ENCODE data around the gene TCERG1L.
A peak's percentile ranks its signal among the peaks of the same experiment; 100 is the strongest.
"Not testable (repeated sequence)": the region's sequence is repeated elsewhere in the genome, so short reads cannot be mapped to it uniquely, and the experiment has no call there.

The TCERG1L gene

GRCh38 chr10:131311661-131312477 lies at the start of gene TCERG1L:
TCERG1L (minus strand) TSS chr10:131311721; CDS start chr10:131311635, 86 bp downstream.
- no peak for DNase-seq (ENCODE audit: low read depth)

GRCh38 chr10:131358741-131359442 lies 47.4 kb upstream of the TCERG1L start:
- DNase-seq (ENCODE audit: low read depth): no peak

DNA sequence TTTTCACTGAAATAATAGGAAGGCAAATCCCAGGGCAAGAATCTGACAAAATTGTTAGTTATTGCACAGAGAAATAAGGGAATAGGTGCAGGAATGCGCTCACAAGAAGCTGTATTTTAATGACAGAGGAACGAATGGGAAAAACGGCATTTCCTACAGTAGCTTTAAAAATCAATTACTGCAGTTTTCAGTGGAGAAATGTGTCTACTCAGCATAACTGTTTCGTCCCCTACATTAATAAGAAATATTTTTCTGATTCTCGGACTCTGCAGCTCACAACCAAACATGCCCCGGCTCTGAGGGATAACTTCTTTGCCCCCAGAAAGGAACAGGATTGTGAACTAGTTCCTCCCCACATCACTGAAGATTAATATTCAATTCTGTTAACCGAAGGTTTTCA lies 44.9 kb upstream of the TCERG1L start:
- DNase-seq (ENCODE audit: low read depth): no peak

GRCh38 chr10:131355881-131356280 lies 44.4 kb upstream of the TCERG1L start:
- DNase-seq (ENCODE audit: low read depth): no peak

- no peak for DNase-seq (ENCODE audit: low read depth)
Measured at GRCh38 chr10:131355056-131355455, 43.5 kb upstream of the TCERG1L start.

DNA sequence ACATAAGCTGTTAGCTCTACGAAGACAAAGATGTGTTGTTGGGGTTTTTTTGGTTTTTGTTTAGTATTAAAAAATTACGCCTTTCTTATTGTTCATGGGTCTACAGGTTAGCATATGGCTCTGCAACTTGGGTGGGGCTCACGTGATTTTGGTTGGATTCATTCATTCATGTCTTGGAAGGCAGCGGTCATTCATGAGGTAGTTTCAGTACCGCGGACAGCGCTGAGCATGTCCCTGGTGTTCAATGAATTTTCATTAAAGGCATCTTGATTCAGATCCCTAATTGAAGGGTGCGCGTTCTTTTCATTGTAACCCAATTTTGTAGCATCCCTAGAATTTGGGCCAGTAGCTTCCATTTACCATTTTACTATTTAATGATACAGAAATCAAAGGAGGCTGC lies 42.9 kb upstream of the TCERG1L start:
- DNase-seq (ENCODE audit: low read depth): no peak

DNA sequence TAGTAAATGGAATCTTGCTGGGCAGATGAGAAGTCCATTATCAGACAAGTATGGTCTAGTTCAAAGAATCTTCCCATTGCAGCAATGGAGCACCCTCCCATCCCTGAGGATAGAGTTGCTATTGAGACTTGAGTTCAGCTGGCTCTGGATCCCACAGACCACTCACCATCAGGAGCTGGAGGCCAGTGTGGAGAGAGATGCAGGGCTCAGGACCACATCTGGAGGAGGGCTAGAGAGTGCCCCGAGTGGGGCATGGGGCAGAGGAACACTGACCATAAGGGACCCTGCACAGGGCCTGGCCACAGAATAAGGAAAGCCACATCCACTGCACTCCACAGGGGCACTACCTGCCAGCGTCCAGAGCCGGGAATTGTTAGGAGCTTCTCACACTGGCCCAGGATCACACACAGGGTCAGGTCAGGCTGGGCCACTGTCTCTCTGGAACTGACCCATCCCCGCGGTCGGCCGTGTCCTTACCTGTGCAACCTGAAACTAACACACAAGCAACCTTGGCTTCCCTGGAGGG lies 41.3 kb upstream of the TCERG1L start:
- no peak for DNase-seq (ENCODE audit: low read depth)

DNA sequence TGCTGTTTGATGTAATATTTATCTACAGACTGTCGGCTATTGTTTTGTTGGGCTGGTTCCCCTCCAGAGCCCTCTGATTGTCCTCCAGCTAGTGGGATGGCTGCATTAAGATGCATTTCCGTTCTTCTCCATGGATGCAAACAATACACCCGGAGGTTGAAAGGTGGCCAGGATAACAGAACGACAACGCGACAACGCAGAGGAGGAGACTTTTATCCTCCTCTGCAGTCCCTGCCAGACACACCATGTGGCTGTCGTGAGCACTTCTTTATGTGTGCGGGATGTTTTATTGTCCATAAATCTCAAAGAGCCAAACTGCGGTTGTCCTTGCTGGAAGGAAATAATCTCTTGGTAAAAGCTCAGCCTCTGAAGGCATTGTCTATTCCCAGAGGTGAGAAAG lies 39.1 kb upstream of the TCERG1L start:
- DNase-seq (ENCODE audit: low read depth): no peak

DNA sequence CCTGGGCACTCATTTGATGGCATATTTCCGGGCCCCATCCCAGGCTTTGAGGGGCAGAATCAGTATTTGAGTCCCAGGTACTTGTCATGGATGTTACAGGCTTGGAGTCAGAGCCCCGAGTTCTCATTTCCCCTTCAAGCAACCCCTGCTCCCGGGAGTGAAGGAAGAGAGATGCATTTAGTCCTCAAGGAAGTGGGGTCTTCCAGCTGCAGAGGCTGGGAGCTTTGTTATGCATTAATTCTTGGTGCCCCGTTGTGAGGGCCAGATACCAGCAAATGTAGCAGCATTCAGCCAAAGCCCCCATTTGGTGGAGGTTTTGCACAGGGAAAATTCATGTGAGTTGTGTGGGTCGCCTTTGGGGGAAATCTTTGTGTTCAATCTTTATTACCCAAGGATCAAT lies 38.7 kb upstream of the TCERG1L start:
- DNase-seq (ENCODE audit: low read depth): no peak

- no peak for DNase-seq (ENCODE audit: low read depth)
Measured at GRCh38 chr10:131346456-131346855, 34.9 kb upstream of the TCERG1L start.

DNA sequence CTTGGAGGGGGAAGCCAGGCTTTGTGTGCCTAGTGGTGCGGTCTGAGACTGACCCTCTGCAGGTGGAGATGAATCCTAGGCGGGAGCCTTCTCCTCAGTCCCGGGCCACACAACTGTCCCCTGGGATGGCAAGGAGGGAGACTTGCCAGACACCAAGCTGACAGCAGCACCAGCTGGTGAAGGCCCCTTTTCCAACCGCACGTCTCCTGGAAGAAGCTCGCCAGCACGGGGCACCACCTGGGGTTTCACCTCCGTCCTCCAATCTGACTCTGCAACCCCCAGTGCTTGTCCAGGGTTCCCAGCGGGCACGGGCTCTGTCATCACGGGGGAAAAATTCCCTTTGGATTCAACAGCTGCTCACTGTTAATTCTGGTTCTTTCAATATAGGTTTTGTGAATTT lies 34.2 kb upstream of the TCERG1L start:
- DNase-seq (ENCODE audit: low read depth): no peak

DNA sequence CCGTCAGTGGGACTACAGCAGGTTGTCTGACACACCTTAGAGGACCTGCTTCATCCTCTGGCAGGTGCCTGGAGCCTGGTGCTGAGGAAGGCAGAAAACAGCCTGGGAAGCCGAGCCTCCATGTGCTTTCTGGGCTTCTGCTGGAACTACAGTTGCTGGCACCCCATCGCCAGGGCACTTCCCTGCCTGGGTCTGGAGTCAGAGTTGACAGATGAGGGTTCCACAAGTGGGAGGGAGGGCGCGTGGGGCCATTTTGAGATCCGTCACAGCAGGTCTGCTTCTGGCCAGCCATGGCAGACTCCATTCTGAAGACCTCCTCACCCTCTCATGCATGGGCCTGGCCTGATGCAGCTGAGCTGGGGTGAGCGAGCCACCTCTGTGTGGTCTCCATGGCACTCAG lies 33.2 kb upstream of the TCERG1L start:
- no peak for DNase-seq (ENCODE audit: low read depth)

- no peak for DNase-seq (ENCODE audit: low read depth)
Measured at GRCh38 chr10:131337741-131338140, 26.2 kb upstream of the TCERG1L start.

DNA sequence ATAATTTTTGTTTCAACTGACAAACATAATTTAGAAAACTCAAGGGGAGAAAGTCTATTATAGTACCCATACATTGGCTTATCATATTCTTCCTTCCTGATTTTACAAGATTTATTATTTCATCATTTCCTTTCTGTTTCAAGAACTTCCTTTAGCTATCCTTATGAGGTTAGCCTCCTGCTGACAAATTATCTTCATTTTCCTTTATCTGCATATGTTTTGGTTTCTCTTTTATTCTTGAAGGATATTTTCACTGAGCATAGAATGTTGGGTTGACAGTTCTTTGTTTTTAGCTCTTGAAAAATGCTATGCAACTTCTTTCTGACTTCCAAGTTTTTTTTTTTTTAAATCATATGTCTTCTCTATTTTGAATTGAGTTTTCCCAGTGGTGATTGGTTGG lies 21.3 kb upstream of the TCERG1L start:
- no peak for DNase-seq (ENCODE audit: low read depth)

GRCh38 chr10:131323880-131324279 lies 12.4 kb upstream of the TCERG1L start:
- DNase-seq (ENCODE audit: low read depth): no peak

GRCh38 chr10:131323025-131323424 lies 11.5 kb upstream of the TCERG1L start:
- DNase-seq (ENCODE audit: low read depth): no peak

- not testable (repeated sequence) for DNase-seq (ENCODE audit: low read depth)
Measured at GRCh38 chr10:131322575-131322974, 11.1 kb upstream of the TCERG1L start.

GRCh38 chr10:131320860-131321604 lies 9.5 kb upstream of the TCERG1L start:
- no peak for DNase-seq (ENCODE audit: low read depth)

DNA sequence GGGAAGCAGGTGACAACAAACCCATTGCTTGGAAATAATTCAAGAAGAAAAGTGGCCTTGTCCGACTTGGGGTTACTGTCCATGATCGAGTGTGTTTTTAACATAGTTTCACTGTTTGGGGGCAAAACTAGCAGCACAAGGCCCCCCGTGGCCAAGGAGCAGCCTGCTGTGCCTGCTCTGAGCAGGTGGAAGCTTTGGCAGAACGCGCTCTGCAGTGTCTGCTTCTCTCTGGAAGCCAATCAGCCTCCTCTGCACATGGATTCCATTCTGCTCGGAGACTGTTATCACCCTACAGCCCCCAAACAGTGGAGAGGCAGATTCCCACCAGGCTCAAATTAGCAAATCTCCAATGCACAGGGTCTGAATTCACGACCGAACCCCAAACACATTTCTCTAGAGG lies 7.3 kb upstream of the TCERG1L start:
- DNase-seq (ENCODE audit: low read depth): no peak

DNA sequence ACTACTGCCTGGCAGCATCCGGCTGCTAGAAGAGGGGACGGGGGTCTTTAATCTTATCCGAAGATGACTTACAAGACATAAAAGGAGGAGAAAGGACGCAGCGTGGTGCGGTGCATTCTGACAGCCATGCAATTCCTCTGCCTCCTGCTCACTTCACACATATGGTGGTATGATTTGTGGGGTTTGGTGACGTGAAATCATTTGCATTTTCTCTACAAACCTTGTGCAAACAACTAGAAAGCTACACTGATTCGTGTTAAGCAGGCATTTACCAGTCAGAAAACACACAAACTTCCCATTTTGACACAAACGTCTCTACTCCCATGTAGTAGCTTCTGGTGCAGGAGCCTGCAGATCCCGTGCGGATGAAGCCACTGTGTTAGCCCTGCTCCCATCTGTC lies 6.8 kb upstream of the TCERG1L start:
- no peak for DNase-seq (ENCODE audit: low read depth)

DNA sequence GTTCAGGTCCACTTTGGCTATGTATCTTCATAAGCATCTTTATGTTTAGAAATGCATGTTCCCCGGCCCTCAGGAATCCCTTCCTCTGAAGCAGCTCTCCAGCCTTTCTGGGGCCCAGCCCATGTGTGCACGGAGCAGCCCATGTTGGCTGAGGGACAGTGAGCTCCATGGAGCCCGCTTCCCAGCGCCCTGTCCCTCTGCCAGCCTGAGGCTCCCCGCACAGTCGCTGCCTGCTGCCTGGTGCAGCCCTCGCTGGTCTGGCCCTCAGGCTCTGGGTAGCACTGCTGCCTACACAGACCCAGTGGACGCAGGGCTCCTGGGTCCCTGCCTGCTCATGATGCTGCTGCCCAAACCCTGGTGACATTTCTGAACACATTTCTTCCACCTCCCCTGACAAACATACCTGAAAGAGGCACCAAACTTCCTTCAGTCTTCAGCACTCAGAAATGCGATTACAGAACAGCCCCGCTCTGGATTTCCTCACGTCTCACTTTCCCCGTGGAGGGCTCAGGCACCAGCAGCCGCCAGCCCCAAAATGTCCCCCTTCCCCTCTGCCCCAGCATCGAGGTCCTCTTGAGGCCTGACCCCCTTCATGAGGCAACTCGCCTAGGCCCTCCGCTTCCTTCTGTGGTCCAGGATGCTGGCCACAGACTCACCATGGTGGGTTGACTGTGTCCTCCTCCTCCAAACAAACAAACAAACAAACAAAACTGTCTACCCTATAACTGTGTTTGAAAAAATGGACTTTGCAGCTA lies 5.0 kb upstream of the TCERG1L start:
- no peak for DNase-seq (ENCODE audit: low read depth)

DNA sequence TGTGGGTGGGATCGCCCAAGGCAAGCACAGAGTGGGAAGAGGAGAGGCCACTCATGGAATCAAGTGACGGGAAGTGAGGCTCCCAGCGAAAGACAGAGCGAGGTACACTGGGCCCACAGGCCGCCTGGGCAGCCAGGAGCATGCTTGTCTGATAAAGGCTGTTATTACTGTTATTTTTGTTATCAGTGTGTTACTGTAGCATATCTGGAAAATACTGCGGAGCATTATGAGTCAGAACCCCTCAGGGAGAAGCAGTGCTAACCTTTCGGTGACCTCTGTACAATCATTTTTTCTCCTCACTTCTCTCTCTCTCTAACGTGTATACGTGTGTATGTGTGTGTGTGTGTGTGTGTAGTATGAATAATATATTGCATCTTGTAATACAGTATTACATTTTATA lies 3.8 kb upstream of the TCERG1L start:
- DNase-seq (ENCODE audit: low read depth): peak; percentile 2

Measured in amniotic epithelial cell (primary cell).